T1000 (cell line): ENCODE measurements around the gene LPIN1.

ENCODE experiments used
- DNase-seq: peaks from one replicate; lab custom pipeline; 2025; ENCODE audit warnings: mixed read lengths; lab: John Stamatoyannopoulos, UW

LPIN1 gene

GRCh38 chr2:11784747-11785610 is 38.5 kb downstream of the LPIN1 start:
- DNase-seq = no peak

GRCh38 chr2:11785611-11785940 is 39.1 kb downstream of the LPIN1 start:
- DNase-seq = no peak

- DNase-seq = no peak
These were observed 39.8 kb downstream of the LPIN1 start for GRCh38 chr2:11786191-11786590.

GRCh38 chr2:11786592-11786991 is 40.2 kb downstream of the LPIN1 start:
- no peak for DNase-seq

GRCh38 chr2:11787991-11788390 is 41.6 kb downstream of the LPIN1 start:
- DNase-seq = no peak

GRCh38 chr2:11788461-11789124 is 42.2 kb downstream of the LPIN1 start:
- DNase-seq = no peak

- no peak for DNase-seq
These were observed 42.8 kb downstream of the LPIN1 start for GRCh38 chr2:11789243-11789642.

GRCh38 chr2:11790228-11790627 is 43.8 kb downstream of the LPIN1 start:
- no peak for DNase-seq

- no peak for DNase-seq
These were observed 49.2 kb downstream of the LPIN1 start for GRCh38 chr2:11795590-11795989.

GRCh38 chr2:11796190-11797171 is 50.0 kb downstream of the LPIN1 start:
- DNase-seq = no peak

- no peak for DNase-seq
These were observed 51.4 kb downstream of the LPIN1 start for GRCh38 chr2:11797846-11798245.

- no peak for DNase-seq
These were observed 52.4 kb downstream of the LPIN1 start for GRCh38 chr2:11798701-11799435.

- no peak for DNase-seq
These were observed 53.4 kb downstream of the LPIN1 start for GRCh38 chr2:11799826-11800225.

GRCh38 chr2:11802782-11803191 is 56.4 kb downstream of the LPIN1 start:
- peak; percentile 26 for DNase-seq

GRCh38 chr2:11805024-11805423 is 58.6 kb downstream of the LPIN1 start:
- no peak for DNase-seq

GRCh38 chr2:11805920-11806319 is 59.5 kb downstream of the LPIN1 start:
- DNase-seq = no peak

- no peak for DNase-seq
These were observed 61.0 kb downstream of the LPIN1 start for GRCh38 chr2:11807156-11808015.

GRCh38 chr2:11808016-11808400 is 61.6 kb downstream of the LPIN1 start:
- no peak for DNase-seq

GRCh38 chr2:11809586-11810236 is 63.3 kb downstream of the LPIN1 start:
- no peak for DNase-seq
